SJCRH30 (cell line): ENCODE data around the gene ELL2. TPM values are rescaled to one million over a fixed set of nuclear protein-coding genes. Genes with fewer than 3 reads are reported as not detected.

Experiments
- DNase-seq, 2 experiments: peaks; one replicate each; pipeline ENCODE4 v3.0.0-alpha.2; 2015 to 2020
- H3K27ac ChIP-seq: fragments of 250-450 bp; sonication (Bioruptor Pico); 2 replicates; pipeline ENCODE4 v1.5.1; 2020; ENCODE audit warnings: mild to moderate bottlenecking, moderate library complexity
- H3K27me3 ChIP-seq: fragments of 250-450 bp; sonication (Bioruptor Pico); 2 replicates; pipeline ENCODE4 v1.5.1; 2020; ENCODE audit warnings: mild to moderate bottlenecking, moderate library complexity
- H3K36me3 ChIP-seq: fragments of 250-450 bp; sonication (Bioruptor Pico); 2 replicates; pipeline ENCODE4 v1.5.1; 2020; ENCODE audit warnings: mild to moderate bottlenecking, moderate library complexity
- H3K4me1 ChIP-seq: fragments of 250-450 bp; sonication (Bioruptor Pico); 2 replicates; pipeline ENCODE4 v1.5.1; 2020; ENCODE audit warnings: mild to moderate bottlenecking, moderate library complexity
- H3K4me3 ChIP-seq: fragments of 250-450 bp; sonication (Bioruptor Pico); 2 replicates; pipeline ENCODE4 v1.5.1; 2020; ENCODE audit warnings: mild to moderate bottlenecking, moderate library complexity
- H3K9me3 ChIP-seq: fragments of 250-450 bp; sonication (Bioruptor Pico); replicated peaks from 2 replicates; pipeline ENCODE4 v1.5.1; 2020; ENCODE audit warnings: mild to moderate bottlenecking, moderate library complexity
- total RNA-seq: library from RNA; depleted of rRNA; stranded (reverse); fragments of >200 nt; shearing (Covaris generic); gene quantifications from 2 replicates; pipeline ENCODE4 v1.2.3, GENCODE V29; 2014

The ELL2 gene
- total RNA-seq, 1 experiment from 2014 or later, result 3.6 TPM

GRCh38 chr5:95954716-95955115 is 6.9 kb downstream of the ELL2 start:
- H3K9me3 ChIP-seq, result no peaks in the 10 kb centered on the region
- H3K36me3 ChIP-seq, result no peaks in the 10 kb centered on the region
- H3K27me3 ChIP-seq, result no peaks in the 10 kb centered on the region
- no peak overlapping the region for H3K4me3 ChIP-seq
- no peak for DNase-seq
- no peak overlapping the region for H3K27ac ChIP-seq
- no peaks in the 10 kb centered on the region for H3K4me1 ChIP-seq

- Histone ChIP-seq H3K9me3 (no peaks in the 10 kb centered on the region), H3K4me3 (no peak overlapping the region), H3K27me3 (no peaks in the 10 kb centered on the region), H3K36me3 (no peaks in the 10 kb centered on the region), H3K27ac (no peak overlapping the region), H3K4me1 (no peaks in the 10 kb centered on the region)
- no peak for DNase-seq
Observed at GRCh38 chr5:95953021-95953702, 8.5 kb downstream of the ELL2 start.

GRCh38 chr5:95951916-95952315 is 9.7 kb downstream of the ELL2 start:
- no peaks in the 10 kb centered on the region for H3K4me1 ChIP-seq
- no peaks in the 10 kb centered on the region for H3K27me3 ChIP-seq
- DNase-seq, result no peak
- H3K36me3 ChIP-seq, result no peaks in the 10 kb centered on the region
- H3K9me3 ChIP-seq, result no peaks in the 10 kb centered on the region
- no peak overlapping the region for H3K4me3 ChIP-seq
- H3K27ac ChIP-seq, result no peak overlapping the region

- no peak overlapping the region for H3K27ac ChIP-seq
- H3K9me3 ChIP-seq, result no peaks in the 10 kb centered on the region
Observed at GRCh38 chr5:95949810-95950209, 11.8 kb downstream of the ELL2 start.

GRCh38 chr5:95948631-95949030 is 13.0 kb downstream of the ELL2 start:
- no peaks in the 10 kb centered on the region for H3K27me3 ChIP-seq
- no peaks in the 10 kb centered on the region for H3K4me1 ChIP-seq
- no peak for DNase-seq
- no peaks in the 10 kb centered on the region for H3K36me3 ChIP-seq
- H3K4me3 ChIP-seq, result no peak overlapping the region
- H3K27ac ChIP-seq, result no peak overlapping the region
- no peaks in the 10 kb centered on the region for H3K9me3 ChIP-seq

More at GRCh38 chr5:95949810-95950209, 11.8 kb downstream of the ELL2 start:
- Histone ChIP-seq H3K36me3 (no peaks in the 10 kb centered on the region), H3K27me3 (no peaks in the 10 kb centered on the region), H3K4me1 (no peaks in the 10 kb centered on the region), H3K4me3 (no peak overlapping the region)
- no peak for DNase-seq

GRCh38 chr5:95946451-95946850 is 15.2 kb downstream of the ELL2 start:
- no peak overlapping the region for H3K4me3 ChIP-seq
- H3K36me3 ChIP-seq, result no peaks in the 10 kb centered on the region
- no peaks in the 10 kb centered on the region for H3K4me1 ChIP-seq
- no peak overlapping the region for H3K27ac ChIP-seq
- no peaks in the 10 kb centered on the region for H3K9me3 ChIP-seq
- DNase-seq, result no peak
- no peaks in the 10 kb centered on the region for H3K27me3 ChIP-seq

- H3K27ac ChIP-seq, result no peak overlapping the region
- no peak overlapping the region for H3K4me3 ChIP-seq
- H3K9me3 ChIP-seq, result no peaks in the 10 kb centered on the region
- no peak for DNase-seq
- no peaks in the 10 kb centered on the region for H3K4me1 ChIP-seq
- H3K36me3 ChIP-seq, result no peaks in the 10 kb centered on the region
- no peaks in the 10 kb centered on the region for H3K27me3 ChIP-seq
Observed at GRCh38 chr5:95942968-95943367, 18.7 kb downstream of the ELL2 start.

- no peaks in the 10 kb centered on the region for H3K36me3 ChIP-seq
- H3K27ac ChIP-seq, result no peak overlapping the region
- no peaks in the 10 kb centered on the region for H3K4me1 ChIP-seq
- no peak overlapping the region for H3K4me3 ChIP-seq
- H3K27me3 ChIP-seq, result no peaks in the 10 kb centered on the region
- no peaks in the 10 kb centered on the region for H3K9me3 ChIP-seq
- DNase-seq, result no peak
Observed at GRCh38 chr5:95942414-95942813, 19.2 kb downstream of the ELL2 start.

- H3K36me3 ChIP-seq, result no peaks in the 10 kb centered on the region
Observed at GRCh38 chr5:95941756-95942155, 19.9 kb downstream of the ELL2 start.

GRCh38 chr5:95940758-95941682 is 20.6 kb downstream of the ELL2 start:
- Histone ChIP-seq H3K36me3 (no peaks in the 10 kb centered on the region), H3K9me3 (no peaks in the 10 kb centered on the region), H3K27me3 (no peaks in the 10 kb centered on the region), H3K27ac (no peak overlapping the region), H3K4me1 (no peaks in the 10 kb centered on the region), H3K4me3 (no peak overlapping the region)
- DNase-seq, result no peak

More at GRCh38 chr5:95941756-95942155, 19.9 kb downstream of the ELL2 start:
- Histone ChIP-seq H3K4me3 (no peak overlapping the region), H3K27me3 (no peaks in the 10 kb centered on the region), H3K9me3 (no peaks in the 10 kb centered on the region), H3K27ac (no peak overlapping the region), H3K4me1 (no peaks in the 10 kb centered on the region)
- no peak for DNase-seq

GRCh38 chr5:95939465-95939864 is 22.2 kb downstream of the ELL2 start:
- Histone ChIP-seq H3K36me3 (no peaks in the 10 kb centered on the region), H3K4me3 (no peak overlapping the region), H3K4me1 (no peaks in the 10 kb centered on the region), H3K27me3 (no peaks in the 10 kb centered on the region), H3K27ac (no peak overlapping the region), H3K9me3 (no peaks in the 10 kb centered on the region)
- DNase-seq, result no peak

GRCh38 chr5:95938766-95939165 is 22.9 kb downstream of the ELL2 start:
- H3K4me3 ChIP-seq, result no peak overlapping the region
- DNase-seq, result no peak
- no peaks in the 10 kb centered on the region for H3K27me3 ChIP-seq
- no peaks in the 10 kb centered on the region for H3K9me3 ChIP-seq
- H3K36me3 ChIP-seq, result no peaks in the 10 kb centered on the region
- H3K27ac ChIP-seq, result no peak overlapping the region
- H3K4me1 ChIP-seq, result no peaks in the 10 kb centered on the region

GRCh38 chr5:95938347-95938746 is 23.3 kb downstream of the ELL2 start:
- no peak overlapping the region for H3K27ac ChIP-seq
- H3K4me3 ChIP-seq, result no peak overlapping the region
- H3K36me3 ChIP-seq, result no peaks in the 10 kb centered on the region
- H3K27me3 ChIP-seq, result no peaks in the 10 kb centered on the region
- no peaks in the 10 kb centered on the region for H3K9me3 ChIP-seq
- no peaks in the 10 kb centered on the region for H3K4me1 ChIP-seq
- DNase-seq, result no peak

GRCh38 chr5:95937607-95938152 is 24.0 kb downstream of the ELL2 start:
- no peak overlapping the region for H3K4me3 ChIP-seq

GRCh38 chr5:95936812-95937397 is 24.7 kb downstream of the ELL2 start:
- no peaks in the 10 kb centered on the region for H3K9me3 ChIP-seq
- no peak for DNase-seq
- H3K4me3 ChIP-seq, result no peak overlapping the region
- H3K36me3 ChIP-seq, result no peaks in the 10 kb centered on the region
- H3K27ac ChIP-seq, result no peak overlapping the region
- no peaks in the 10 kb centered on the region for H3K27me3 ChIP-seq
- H3K4me1 ChIP-seq, result no peaks in the 10 kb centered on the region

More at GRCh38 chr5:95937607-95938152, 24.0 kb downstream of the ELL2 start:
- H3K4me1 ChIP-seq, result no peaks in the 10 kb centered on the region
- no peaks in the 10 kb centered on the region for H3K36me3 ChIP-seq
- no peaks in the 10 kb centered on the region for H3K9me3 ChIP-seq
- no peak for DNase-seq
- H3K27me3 ChIP-seq, result no peaks in the 10 kb centered on the region
- no peak overlapping the region for H3K27ac ChIP-seq
